Hepatocyte (in vitro differentiated cells): Measurements from ENCODE around the gene FAM53B. TPM values are rescaled to one million over a fixed set of nuclear protein-coding genes. Genes with fewer than 3 reads are reported as not detected.
A peak's percentile ranks its signal among the peaks of the same experiment; 100 is the strongest.

Experiments
- DNase-seq: peaks from one replicate; pipeline ENCODE4 v3.0.0-alpha.2; 2016; ENCODE audit warnings: low spot score
- H2AFZ ChIP-seq: fragments of 200-600 bp; sonication (generic); 2 replicates; pipeline ENCODE4 v1.6.0; 2016; ENCODE audit warnings: antibody characterized with exemption, mild to moderate bottlenecking
- H3K27ac ChIP-seq: fragments of 200-600 bp; sonication (generic); 2 replicates; pipeline ENCODE4 v1.5.1; 2016; ENCODE audit warnings: mild to moderate bottlenecking
- H3K27me3 ChIP-seq: fragments of 200-600 bp; sonication (generic); 2 replicates; pipeline ENCODE4 v1.6.1; 2016
- H3K36me3 ChIP-seq: fragments of 200-600 bp; sonication (generic); replicated peaks from 2 replicates; pipeline ENCODE4 v1.5.1; 2016; ENCODE audit warnings: low read depth; ENCODE audit not compliant: insufficient read depth
- H3K4me1 ChIP-seq: fragments of 200-600 bp; sonication (generic); 2 replicates; pipeline ENCODE4 v1.5.1; 2016; ENCODE audit warnings: mild to moderate bottlenecking, moderate library complexity; ENCODE audit not compliant: insufficient read depth
- H3K4me2 ChIP-seq: fragments of 200-600 bp; sonication (generic); 2 replicates; pipeline ENCODE4 v1.6.0; 2016
- H3K4me3 ChIP-seq: fragments of 200-600 bp; sonication (generic); 2 replicates; pipeline ENCODE4 v1.5.1; 2016; ENCODE audit warnings: mild to moderate bottlenecking
- H3K79me2 ChIP-seq: fragments of 200-600 bp; sonication (generic); 2 replicates; pipeline ENCODE4 v1.6.0; 2017; ENCODE audit warnings: mild to moderate bottlenecking
- H3K9me2 ChIP-seq: fragments of 200-600 bp; sonication (generic); replicated peaks from 2 replicates; pipeline ENCODE4 v1.6.0; 2017; ENCODE audit warnings: mild to moderate bottlenecking; ENCODE audit not compliant: insufficient read depth
- H3K9me3 ChIP-seq: fragments of 200-600 bp; sonication (generic); 2 replicates; pipeline ENCODE4 v1.5.1; 2016; ENCODE audit warnings: low read depth, mild to moderate bottlenecking
- H4K20me1 ChIP-seq: fragments of 200-600 bp; sonication (generic); 2 replicates; pipeline ENCODE4 v1.6.0; 2016; ENCODE audit warnings: mild to moderate bottlenecking; ENCODE audit not compliant: insufficient read depth, poor library complexity, severe bottlenecking
- EZH2 ChIP-seq: fragments of 200-600 bp; sonication (generic); IDR thresholded peaks from 2 replicates; pipeline ENCODE4 v1.6.1; 2016; ENCODE audit warnings: antibody characterized with exemption, mild to moderate bottlenecking, borderline replicate concordance
- EZH2phosphoT487 ChIP-seq: fragments of 200-600 bp; sonication (generic); IDR thresholded peaks from one replicate; pipeline ENCODE4 v1.6.1; 2018; ENCODE audit warnings: antibody characterized with exemption, mild to moderate bottlenecking, low read depth, moderate library complexity; ENCODE audit not compliant: unreplicated experiment, severe bottlenecking
- WGBS: methylation state at CpG from one replicate; pipeline ENCODE4 v1.1.6; 2016; ENCODE audit warnings: low lambda C conversion rate; ENCODE audit errors: missing lambda C conversion rate; 5-methylcytosine and 5-hydroxymethylcytosine counted together
- polyA plus RNA-seq: library from polyadenylated mRNA; unstranded; fragments of >200 nt; fragmentation: Nextera tagmentation; extraction: Ambion mirVana; gene quantifications from 2 replicates; pipeline ENCODE4 v1.2.1, GENCODE V29; 2016
- total RNA-seq: library from RNA; depleted of rRNA; stranded (reverse); fragments of >200 nt; gene quantifications from 2 replicates; pipeline ENCODE4 v1.2.3, GENCODE V29; 2014
- TF ChIP-seq, protein P1 (sequence below): fragments of 200-600 bp; sonication (generic); IDR thresholded peaks from 2 replicates; pipeline ENCODE4 v1.5.1; 2016; ENCODE audit warnings: antibody characterized with exemption, mild to moderate bottlenecking; ENCODE audit not compliant: poor library complexity

The FAM53B gene
- total and polyA plus RNA-seq, 2 experiments from 2014 or later: 10.3 to 23.6 TPM

DNA sequence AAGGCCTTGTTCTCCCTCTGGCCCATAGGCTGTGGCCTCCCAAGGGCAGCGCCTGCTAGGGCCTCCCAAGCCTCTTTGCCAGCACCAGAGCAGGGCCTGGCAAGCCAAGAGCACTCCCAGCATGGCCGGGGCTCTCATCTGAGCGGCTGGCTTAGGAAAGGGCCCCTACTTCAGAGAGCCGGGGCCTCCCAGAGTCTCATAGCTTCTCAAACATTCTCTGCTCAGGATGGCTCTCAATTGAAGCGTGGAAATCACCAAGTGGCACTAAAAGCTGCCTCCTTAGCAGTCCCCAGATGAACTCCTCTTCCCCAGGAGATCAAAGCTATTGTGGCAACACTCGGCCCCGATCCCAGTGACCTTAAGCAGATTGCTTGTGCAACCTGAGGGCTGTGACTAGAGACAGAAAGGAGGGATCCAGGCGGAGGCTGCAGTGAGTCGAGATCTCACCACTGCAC is 69.4 kb downstream of the FAM53B start:
- Histone ChIP-seq H3K36me3 (no peaks in the 10 kb centered on the region), H4K20me1 (peaks cover 7% of the 10 kb centered on the region), H2AFZ (no peak overlapping the region), H3K9me2 (no peaks in the 10 kb centered on the region), H3K79me2 (peaks cover 74% of the 10 kb centered on the region), H3K4me3 (no peak overlapping the region), H3K4me2 (no peak overlapping the region), H3K27me3 (no peaks in the 10 kb centered on the region), H3K4me1 (peaks cover 18% of the 10 kb centered on the region), H3K27ac (no peak overlapping the region), H3K9me3 (no peaks in the 10 kb centered on the region)
- 89% methylated on average over 9 of the region's 9 CpGs for WGBS
- no peak for TF ChIP-seq EZH2
- TF ChIP-seq, protein P1, sequence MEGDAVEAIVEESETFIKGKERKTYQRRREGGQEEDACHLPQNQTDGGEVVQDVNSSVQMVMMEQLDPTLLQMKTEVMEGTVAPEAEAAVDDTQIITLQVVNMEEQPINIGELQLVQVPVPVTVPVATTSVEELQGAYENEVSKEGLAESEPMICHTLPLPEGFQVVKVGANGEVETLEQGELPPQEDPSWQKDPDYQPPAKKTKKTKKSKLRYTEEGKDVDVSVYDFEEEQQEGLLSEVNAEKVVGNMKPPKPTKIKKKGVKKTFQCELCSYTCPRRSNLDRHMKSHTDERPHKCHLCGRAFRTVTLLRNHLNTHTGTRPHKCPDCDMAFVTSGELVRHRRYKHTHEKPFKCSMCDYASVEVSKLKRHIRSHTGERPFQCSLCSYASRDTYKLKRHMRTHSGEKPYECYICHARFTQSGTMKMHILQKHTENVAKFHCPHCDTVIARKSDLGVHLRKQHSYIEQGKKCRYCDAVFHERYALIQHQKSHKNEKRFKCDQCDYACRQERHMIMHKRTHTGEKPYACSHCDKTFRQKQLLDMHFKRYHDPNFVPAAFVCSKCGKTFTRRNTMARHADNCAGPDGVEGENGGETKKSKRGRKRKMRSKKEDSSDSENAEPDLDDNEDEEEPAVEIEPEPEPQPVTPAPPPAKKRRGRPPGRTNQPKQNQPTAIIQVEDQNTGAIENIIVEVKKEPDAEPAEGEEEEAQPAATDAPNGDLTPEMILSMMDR: no peak
- DNase-seq: no peak

DNA sequence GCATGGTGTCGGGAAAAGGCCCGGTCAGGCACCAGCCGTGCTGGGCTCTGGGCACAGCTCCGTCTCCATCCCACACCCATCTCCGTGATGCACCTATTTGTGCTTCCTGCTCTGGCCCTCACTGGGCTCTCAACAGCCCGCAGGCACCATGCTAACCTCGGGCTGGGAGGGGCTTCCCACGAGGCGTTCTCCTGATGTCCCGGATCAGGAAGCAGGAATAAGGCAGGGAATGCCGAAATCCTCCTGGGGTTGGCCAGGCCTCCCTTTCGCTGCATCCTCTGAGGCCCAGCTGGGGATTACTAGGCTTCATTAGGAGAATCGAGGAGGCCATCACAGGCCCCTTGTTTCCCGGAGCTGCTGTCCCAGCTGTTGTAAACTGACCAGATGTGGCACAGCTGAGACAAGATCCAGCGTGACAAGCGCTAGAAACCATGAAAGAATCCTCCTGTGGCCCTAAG is 72.0 kb downstream of the FAM53B start:
- Histone ChIP-seq H3K4me3 (no peak overlapping the region), H3K36me3 (no peaks in the 10 kb centered on the region), H4K20me1 (peaks cover 11% of the 10 kb centered on the region), H3K9me3 (no peaks in the 10 kb centered on the region), H2AFZ (no peak overlapping the region), H3K9me2 (no peaks in the 10 kb centered on the region), H3K27ac (peak overlapping the region; percentile 31), H3K27me3 (no peaks in the 10 kb centered on the region), H3K79me2 (peaks cover 59% of the 10 kb centered on the region), H3K4me1 (peaks cover 29% of the 10 kb centered on the region), H3K4me2 (no peak overlapping the region)
- 63% methylated on average over 16 of the region's 16 CpGs for WGBS
- no peak for DNase-seq
- TF ChIP-seq EZH2 (no peak), EZH2phosphoT487 (no peak)
- TF ChIP-seq, protein P1: no peak

DNA sequence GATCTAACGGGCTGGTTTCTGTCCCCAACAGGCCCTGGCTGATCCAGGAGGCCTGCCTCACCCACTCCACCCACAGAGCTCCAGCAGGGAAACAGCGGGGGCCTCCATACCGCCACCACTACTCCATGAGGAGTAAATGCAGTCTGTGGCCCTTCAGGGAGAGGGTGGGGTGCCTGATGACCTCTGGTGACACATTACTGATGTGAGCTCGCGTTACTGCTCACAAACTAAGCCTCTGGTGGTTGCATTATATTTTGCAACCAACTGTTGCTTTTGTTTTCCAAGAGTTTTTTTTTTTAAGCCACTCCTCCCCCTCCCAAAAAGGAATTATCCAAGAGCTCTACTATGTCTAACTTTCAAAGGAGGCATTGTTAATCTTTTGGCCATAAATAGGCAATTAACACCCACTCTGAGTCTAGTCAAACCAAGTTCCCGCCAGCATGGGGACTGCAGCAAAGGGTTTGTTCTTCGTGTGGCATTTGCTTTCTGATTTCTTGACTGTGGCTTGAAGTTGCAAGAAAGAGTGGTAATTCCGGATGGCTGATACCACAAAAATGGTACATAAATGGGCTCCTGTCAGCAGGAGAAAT is 72.6 kb downstream of the FAM53B start:
- Histone ChIP-seq H3K4me2 (no peak overlapping the region), H3K4me3 (no peak overlapping the region), H3K36me3 (no peaks in the 10 kb centered on the region), H4K20me1 (peaks cover 11% of the 10 kb centered on the region), H3K4me1 (peaks cover 26% of the 10 kb centered on the region), H3K9me2 (no peaks in the 10 kb centered on the region), H3K27ac (peak overlapping the region; percentile 31), H2AFZ (no peak overlapping the region), H3K27me3 (no peaks in the 10 kb centered on the region), H3K79me2 (peaks cover 58% of the 10 kb centered on the region), H3K9me3 (no peaks in the 10 kb centered on the region)
- TF ChIP-seq EZH2 (no peak), EZH2phosphoT487 (no peak)
- TF ChIP-seq, protein P1: no peak
- peak; percentile 39 for DNase-seq
- 71% methylated on average over 8 of the region's 8 CpGs for WGBS
